ENCODE results near the gene MRPL21. TPM values are rescaled to one million over a fixed set of nuclear protein-coding genes. Genes with fewer than 3 reads are reported as not detected.

The MRPL21 gene
- total and polyA plus RNA-seq, 8 donors: 32.4 to 67.2 (median 58.3) TPM

DNA sequence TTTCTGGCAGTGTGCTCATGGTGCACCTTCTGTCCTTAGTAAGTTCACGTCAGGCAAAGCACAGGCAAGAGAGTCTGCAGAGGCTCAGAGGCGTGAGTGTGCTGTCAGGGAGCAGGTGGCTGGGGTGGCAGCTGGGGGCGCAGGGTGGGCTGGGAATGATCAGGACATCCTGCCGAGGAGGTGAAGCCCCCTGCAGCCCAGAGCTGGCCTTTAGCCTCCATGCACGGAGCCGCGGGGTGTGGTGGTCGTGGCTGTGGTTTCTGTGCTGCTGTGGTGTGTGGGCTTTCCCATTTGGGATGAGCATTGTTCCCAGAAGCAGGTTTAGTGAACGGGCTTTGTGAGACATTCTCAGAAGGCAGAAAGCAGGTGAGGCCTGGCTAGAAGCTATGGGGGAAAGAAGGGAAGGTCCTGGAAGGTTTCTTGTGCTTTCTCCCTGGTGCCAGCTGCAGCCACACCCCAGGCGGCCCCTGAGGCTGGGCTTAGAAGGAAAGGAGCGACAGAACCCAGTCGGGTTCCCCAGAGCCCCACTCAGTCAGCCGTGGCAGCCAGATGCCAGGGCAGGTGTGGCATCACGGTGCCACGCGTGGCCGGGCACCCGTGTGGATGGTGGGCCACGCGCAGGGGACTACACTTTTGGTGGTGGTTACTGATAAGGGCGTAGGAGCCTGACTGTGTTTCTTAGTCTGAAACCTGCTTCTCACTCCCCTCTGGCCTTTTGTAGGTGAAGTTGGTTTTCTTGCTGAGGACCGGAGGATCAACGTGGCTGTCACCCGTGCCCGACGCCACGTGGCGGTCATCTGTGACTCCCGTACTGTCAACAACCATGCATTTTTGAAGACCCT is 32.1 kb upstream of the MRPL21 start:
- Histone ChIP-seq H3K4me3 (no peak overlapping the region), H3K36me3 (peaks cover 0 to 96% of the 10 kb centered on the region in 2 donors), H3K27me3 (no peaks in the 10 kb centered on the region), H3K4me1 (no peaks in the 10 kb centered on the region), H3K9me3 (no peaks in the 10 kb centered on the region), H3K27ac (no peak overlapping the region)
- TF ChIP-seq, protein P1, sequence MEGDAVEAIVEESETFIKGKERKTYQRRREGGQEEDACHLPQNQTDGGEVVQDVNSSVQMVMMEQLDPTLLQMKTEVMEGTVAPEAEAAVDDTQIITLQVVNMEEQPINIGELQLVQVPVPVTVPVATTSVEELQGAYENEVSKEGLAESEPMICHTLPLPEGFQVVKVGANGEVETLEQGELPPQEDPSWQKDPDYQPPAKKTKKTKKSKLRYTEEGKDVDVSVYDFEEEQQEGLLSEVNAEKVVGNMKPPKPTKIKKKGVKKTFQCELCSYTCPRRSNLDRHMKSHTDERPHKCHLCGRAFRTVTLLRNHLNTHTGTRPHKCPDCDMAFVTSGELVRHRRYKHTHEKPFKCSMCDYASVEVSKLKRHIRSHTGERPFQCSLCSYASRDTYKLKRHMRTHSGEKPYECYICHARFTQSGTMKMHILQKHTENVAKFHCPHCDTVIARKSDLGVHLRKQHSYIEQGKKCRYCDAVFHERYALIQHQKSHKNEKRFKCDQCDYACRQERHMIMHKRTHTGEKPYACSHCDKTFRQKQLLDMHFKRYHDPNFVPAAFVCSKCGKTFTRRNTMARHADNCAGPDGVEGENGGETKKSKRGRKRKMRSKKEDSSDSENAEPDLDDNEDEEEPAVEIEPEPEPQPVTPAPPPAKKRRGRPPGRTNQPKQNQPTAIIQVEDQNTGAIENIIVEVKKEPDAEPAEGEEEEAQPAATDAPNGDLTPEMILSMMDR (IDR thresholded peaks at IDR 0.05): no peak
- DNase-seq (no peak), ATAC-seq (no peak)
- intact Hi-C loops (cut with DNase I): loop anchor here in 1 of 2 donors (10.0 kb wide), 1 partner anchor 149 kb away; no protein-coding TSS in a partner anchor

DNA sequence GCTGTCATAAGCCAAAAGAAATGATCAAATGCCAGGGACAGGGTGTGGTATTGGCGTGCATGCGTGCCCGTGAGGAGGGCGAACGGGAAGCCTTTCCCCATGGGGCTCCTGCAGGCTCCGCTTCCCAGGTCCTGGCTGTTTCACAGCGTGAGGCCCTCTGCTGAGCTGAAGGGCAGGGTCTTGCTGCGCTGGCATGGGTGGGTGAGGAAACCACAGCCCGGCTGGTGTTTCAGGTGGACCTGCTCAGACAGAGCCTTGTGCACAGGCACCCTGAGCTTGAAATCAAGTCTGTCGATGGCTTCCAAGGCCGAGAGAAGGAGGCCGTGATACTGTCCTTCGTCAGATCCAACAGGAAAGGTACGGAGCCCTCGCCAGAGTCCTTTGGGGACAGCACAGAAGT is 31.4 kb upstream of the MRPL21 start:
- no peaks in the 10 kb centered on the region for H3K27me3 ChIP-seq
- TF ChIP-seq, protein P1 (IDR thresholded peaks at IDR 0.05): no peak
- H3K36me3 ChIP-seq: peaks cover 0 to 96% of the 10 kb centered on the region in 2 donors
- intact Hi-C loops (cut with DNase I): loop anchor here in 1 of 2 donors (10.0 kb wide), 1 partner anchor 150 kb away; no protein-coding TSS in a partner anchor
- no peak for DNase-seq
- H3K4me3 ChIP-seq: no peak overlapping the region
- H3K4me1 ChIP-seq: no peaks in the 10 kb centered on the region
- ATAC-seq: no peak
- no peak overlapping the region for H3K27ac ChIP-seq
- H3K9me3 ChIP-seq: no peaks in the 10 kb centered on the region

DNA sequence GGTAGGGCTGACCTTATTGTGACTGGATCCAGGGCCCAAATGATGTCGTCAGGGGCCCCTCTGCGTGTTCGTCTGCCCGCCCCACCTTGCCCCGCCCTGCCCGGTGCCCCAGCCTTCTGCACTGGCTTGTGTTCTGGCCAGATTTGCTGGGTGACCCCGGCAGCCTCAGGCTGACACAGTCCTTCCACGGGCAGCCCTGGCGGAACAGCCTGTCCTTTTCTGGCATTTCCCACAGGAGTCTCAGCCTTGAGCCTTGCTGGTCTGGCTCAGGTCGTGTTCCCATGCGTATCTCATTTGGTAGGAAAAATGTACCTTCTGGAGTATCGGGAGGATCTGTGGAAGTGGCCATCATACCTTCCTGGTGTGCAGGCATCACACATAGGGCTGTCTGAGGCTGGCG is 31.0 kb upstream of the MRPL21 start:
- Histone ChIP-seq H3K36me3 (peaks cover 0 to 96% of the 10 kb centered on the region in 2 donors), H3K27me3 (no peaks in the 10 kb centered on the region), H3K4me3 (no peak overlapping the region), H3K9me3 (no peaks in the 10 kb centered on the region), H3K4me1 (no peaks in the 10 kb centered on the region), H3K27ac (no peak overlapping the region)
- ATAC-seq (no peak), DNase-seq (no peak)
- TF ChIP-seq, protein P1 (IDR thresholded peaks at IDR 0.05): no peak
- intact Hi-C loops (cut with DNase I): loop anchor here in 1 of 2 donors (10.0 kb wide), 1 partner anchor 150 kb away; no protein-coding TSS in a partner anchor

DNA sequence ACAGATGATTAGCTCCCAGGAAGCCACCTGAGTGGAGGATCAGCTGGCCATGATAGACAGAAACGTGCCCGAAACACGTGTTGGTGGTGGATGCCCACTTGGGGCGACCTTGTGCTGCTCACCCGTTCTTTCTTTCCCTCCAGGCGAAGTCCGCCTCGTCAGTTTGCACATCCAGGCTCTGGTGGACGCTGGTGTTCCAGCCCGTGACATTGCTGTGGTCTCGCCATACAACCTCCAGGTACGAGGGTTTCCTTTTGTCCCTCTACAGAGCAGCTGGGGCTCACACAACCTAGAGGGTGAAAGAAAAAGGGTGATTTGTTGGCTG is 30.7 kb upstream of the MRPL21 start:
- DNase-seq: no peak
- Histone ChIP-seq H3K9me3 (no peaks in the 10 kb centered on the region), H3K27me3 (no peaks in the 10 kb centered on the region), H3K4me3 (no peak overlapping the region), H3K4me1 (no peaks in the 10 kb centered on the region), H3K36me3 (peaks cover 0 to 96% of the 10 kb centered on the region in 2 donors), H3K27ac (no peak overlapping the region)
- TF ChIP-seq, protein P1 (IDR thresholded peaks at IDR 0.05): no peak
- intact Hi-C loops (cut with DNase I): loop anchor here in 1 of 2 donors (10.0 kb wide), 1 partner anchor 151 kb away; no protein-coding TSS in a partner anchor
- ATAC-seq: no peak

DNA sequence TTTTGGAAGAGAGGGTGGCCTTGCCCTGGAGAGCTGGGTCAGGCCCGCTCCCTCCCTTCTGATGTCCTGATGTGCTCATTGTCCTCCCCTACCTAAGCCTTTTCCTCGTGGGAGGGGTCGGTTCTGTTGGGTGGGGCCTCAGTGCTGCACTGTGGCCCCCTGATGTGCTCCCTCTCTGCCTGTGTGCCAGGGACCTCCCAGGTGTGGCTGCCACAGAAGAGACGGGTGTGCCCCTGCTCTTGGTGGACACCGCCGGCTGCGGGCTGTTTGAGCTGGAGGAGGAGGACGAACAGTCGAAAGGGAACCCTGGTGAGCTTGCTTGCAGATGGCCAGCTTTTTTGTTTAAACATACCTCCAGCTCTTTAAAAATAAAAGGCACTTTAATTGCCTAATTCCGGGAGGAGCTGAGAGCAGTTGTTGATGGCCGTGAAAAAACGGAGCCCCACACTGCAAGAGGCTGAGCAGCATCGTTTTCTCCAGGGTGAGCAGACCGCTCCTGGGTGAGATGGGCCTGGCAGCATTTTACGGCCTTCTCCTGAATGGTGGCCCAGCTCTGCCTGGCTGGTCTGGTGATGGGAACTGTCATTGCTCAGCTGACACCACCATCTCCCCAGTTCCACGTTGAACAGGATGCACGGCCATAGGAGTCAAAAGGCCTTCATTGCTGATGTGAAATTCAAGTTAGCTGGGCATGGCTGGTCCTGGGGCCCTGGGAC is 30.1 kb upstream of the MRPL21 start:
- H3K4me1 ChIP-seq: peaks cover 0 to under 1% of the 10 kb centered on the region in 2 donors
- no peaks in the 10 kb centered on the region for H3K27me3 ChIP-seq
- H3K4me3 ChIP-seq: no peak overlapping the region
- no peak overlapping the region for H3K27ac ChIP-seq
- peaks cover 0 to 96% of the 10 kb centered on the region in 2 donors for H3K36me3 ChIP-seq
- DNase-seq (no peak), ATAC-seq (no peak)
- TF ChIP-seq, protein P1 (IDR thresholded peaks at IDR 0.05): no peak
- intact Hi-C loops (cut with DNase I): loop anchor here in 1 of 2 donors (10.0 kb wide), 1 partner anchor 151 kb away; no protein-coding TSS in a partner anchor
- no peaks in the 10 kb centered on the region for H3K9me3 ChIP-seq
